ENCODE data around the gene TJAP1. TPM values are rescaled to one million over a fixed set of nuclear protein-coding genes. Genes with fewer than 3 reads are reported as not detected.

The TJAP1 gene
- total and polyA plus RNA-seq, 3 donors from 2014 or later, result 35.4 to 59.1 (median 55.9) TPM

GRCh38 chr6:43504756-43505593, 27.6 kb downstream of the TJAP1 start:
- no peak overlapping the region for H3K27ac ChIP-seq
- intact Hi-C loops (cut with DNase I; ENCODE audit: low total_unique reads), result loop anchor here (10.0 kb wide), 1 partner anchor 50 kb away; the partner anchor contains the start of gene DLK2
- DNase-seq, result no peak
- WGBS, 2 donors, result 89 to 92% methylated on average over 8 to 26 of the region's 26 CpGs
- H3K4me3 ChIP-seq, result no peak overlapping the region
- H3K27me3 ChIP-seq, result no peaks in the 10 kb centered on the region
- TF ChIP-seq, protein P1, sequence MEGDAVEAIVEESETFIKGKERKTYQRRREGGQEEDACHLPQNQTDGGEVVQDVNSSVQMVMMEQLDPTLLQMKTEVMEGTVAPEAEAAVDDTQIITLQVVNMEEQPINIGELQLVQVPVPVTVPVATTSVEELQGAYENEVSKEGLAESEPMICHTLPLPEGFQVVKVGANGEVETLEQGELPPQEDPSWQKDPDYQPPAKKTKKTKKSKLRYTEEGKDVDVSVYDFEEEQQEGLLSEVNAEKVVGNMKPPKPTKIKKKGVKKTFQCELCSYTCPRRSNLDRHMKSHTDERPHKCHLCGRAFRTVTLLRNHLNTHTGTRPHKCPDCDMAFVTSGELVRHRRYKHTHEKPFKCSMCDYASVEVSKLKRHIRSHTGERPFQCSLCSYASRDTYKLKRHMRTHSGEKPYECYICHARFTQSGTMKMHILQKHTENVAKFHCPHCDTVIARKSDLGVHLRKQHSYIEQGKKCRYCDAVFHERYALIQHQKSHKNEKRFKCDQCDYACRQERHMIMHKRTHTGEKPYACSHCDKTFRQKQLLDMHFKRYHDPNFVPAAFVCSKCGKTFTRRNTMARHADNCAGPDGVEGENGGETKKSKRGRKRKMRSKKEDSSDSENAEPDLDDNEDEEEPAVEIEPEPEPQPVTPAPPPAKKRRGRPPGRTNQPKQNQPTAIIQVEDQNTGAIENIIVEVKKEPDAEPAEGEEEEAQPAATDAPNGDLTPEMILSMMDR (IDR thresholded peaks at IDR 0.05), result no peak
- no peak for TF ChIP-seq POLR2A (IDR thresholded peaks at IDR 0.05)
- H3K36me3 ChIP-seq (ENCODE audit: low read depth, missing control alignments), result no peaks in the 10 kb centered on the region
- H3K4me1 ChIP-seq, result peaks cover 10% of the 10 kb centered on the region
- H3K9me3 ChIP-seq, result no peaks in the 10 kb centered on the region

DNA sequence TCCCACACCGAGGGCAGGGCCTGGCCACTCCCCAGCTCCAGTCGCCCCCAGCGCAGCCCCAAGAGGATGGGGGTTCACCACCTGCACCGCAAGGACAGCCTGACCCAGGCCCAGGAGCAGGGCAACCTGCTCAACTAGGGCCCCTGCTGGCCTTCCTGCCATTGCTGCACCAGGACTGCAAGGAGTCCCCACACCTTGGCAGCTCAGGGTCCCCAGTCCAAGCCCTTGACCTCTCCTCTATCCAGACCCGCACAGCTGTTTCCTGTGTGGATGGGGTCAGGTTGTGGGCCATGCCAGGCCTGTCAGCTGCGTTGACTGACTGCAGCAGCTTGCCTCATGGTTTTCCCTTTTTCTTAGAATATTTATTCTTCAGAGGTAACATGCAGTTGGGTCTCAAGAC, 28.3 kb downstream of the TJAP1 start:
- DNase-seq, result no peak
- Histone ChIP-seq H3K4me1 (peaks cover 14% of the 10 kb centered on the region), H3K36me3 (ENCODE audit: low read depth, missing control alignments) (no peaks in the 10 kb centered on the region), H3K4me3 (no peak overlapping the region), H3K9me3 (no peaks in the 10 kb centered on the region), H3K27ac (no peak overlapping the region), H3K27me3 (no peaks in the 10 kb centered on the region)
- TF ChIP-seq POLR2A (IDR thresholded peaks at IDR 0.05), result no peak
- TF ChIP-seq, protein P1 (IDR thresholded peaks at IDR 0.05), result no peak
- 50 to 55% methylated on average over 1 to 5 of the region's 6 CpGs for WGBS, 2 donors
- intact Hi-C loops (cut with DNase I; ENCODE audit: low total_unique reads), result loop anchor here (10.0 kb wide), 1 partner anchor 51 kb away; the partner anchor contains the start of gene DLK2

GRCh38 chr6:43506171-43506570, 28.8 kb downstream of the TJAP1 start:
- 73 to 88% methylated on average over 3 of the region's 3 CpGs for WGBS, 2 donors
- no peak overlapping the region for H3K4me3 ChIP-seq
- intact Hi-C loops (cut with DNase I; ENCODE audit: low total_unique reads), result loop anchor here (10.0 kb wide), 1 partner anchor 51 kb away; the partner anchor contains the start of gene DLK2
- no peak for TF ChIP-seq POLR2A (IDR thresholded peaks at IDR 0.05)
- TF ChIP-seq, protein P1 (IDR thresholded peaks at IDR 0.05), result no peak
- H3K4me1 ChIP-seq, result peaks cover 16% of the 10 kb centered on the region
- H3K27ac ChIP-seq, result no peak overlapping the region
- H3K36me3 ChIP-seq (ENCODE audit: low read depth, missing control alignments), result no peaks in the 10 kb centered on the region
- H3K9me3 ChIP-seq, result no peaks in the 10 kb centered on the region
- DNase-seq, result no peak
- no peaks in the 10 kb centered on the region for H3K27me3 ChIP-seq

- Histone ChIP-seq H3K4me3 (no peak overlapping the region), H3K4me1 (peaks cover 16% of the 10 kb centered on the region), H3K27me3 (no peaks in the 10 kb centered on the region), H3K36me3 (ENCODE audit: low read depth, missing control alignments) (no peaks in the 10 kb centered on the region), H3K9me3 (no peaks in the 10 kb centered on the region), H3K27ac (no peak overlapping the region)
- DNase-seq, result peak; percentile 87
- TF ChIP-seq POLR2A (IDR thresholded peaks at IDR 0.05), result no peak
- TF ChIP-seq, protein P1 (IDR thresholded peaks at IDR 0.05), result peak; percentile 85 to 99 (median 88)
- intact Hi-C loops (cut with DNase I; ENCODE audit: low total_unique reads), result loop anchor here (10.0 kb wide), 1 partner anchor 52 kb away; the partner anchor contains the start of gene DLK2
- WGBS, 2 donors, result 30 to 37% methylated on average over 14 of the region's 14 CpGs
These were observed 29.5 kb downstream of the TJAP1 start for GRCh38 chr6:43506667-43507471.

Measured in testis (tissue), 3 donors.